Gastrocnemius medialis (tissue), 4 donors: ENCODE measurements around the gene TMEM87A. TPM values are rescaled to one million over a fixed set of nuclear protein-coding genes. Genes with fewer than 3 reads are reported as not detected.

Experiments used
- ATAC-seq, 2 donors: fragments of 150-250 bp; one replicate each; pipeline ENCODE4 v1.9.1; 2016
- DNase-seq, 2 donors: peaks; one replicate each; pipeline ENCODE4 v3.0.0-alpha.2; 2019
- H3K27ac ChIP-seq, 4 donors: fragments of 200-600 bp; sonication (generic); 1 replicate in 1 of 4; 2 replicates in 3 of 4; pipeline ENCODE4 v1.5.1; 2016 to 2018; ENCODE audit warnings: mild to moderate bottlenecking in 2 of 4, moderate library complexity in 1 of 4
- H3K27me3 ChIP-seq, 3 donors: fragments of 200-600 bp; sonication (generic) in 2 of 3; 1 replicate in 1 of 3; 2 replicates in 2 of 3; pipeline versions ENCODE4 v1.5.1 to v1.6.0; 2016 to 2019; ENCODE audit warnings: mild to moderate bottlenecking in 1 of 3, moderate library complexity in 1 of 3
- H3K36me3 ChIP-seq, 2 donors: fragments of 200-600 bp; sonication (generic) in 1 of 2; one replicate each; pipeline ENCODE4 v1.5.1; 2017 to 2018
- H3K4me1 ChIP-seq, 2 donors: fragments of 200-600 bp; sonication (generic) in 1 of 2; one replicate each; pipeline ENCODE4 v1.5.1; 2016 to 2017; ENCODE audit warnings: mild to moderate bottlenecking in 2 of 2
- H3K4me3 ChIP-seq, 4 donors: fragments of 200-600 bp; sonication (generic) in 3 of 4; 1 replicate in 1 of 4; 2 replicates in 3 of 4; pipeline ENCODE4 v1.5.1; 2016 to 2019; ENCODE audit warnings: mild to moderate bottlenecking in 2 of 4
- H3K9me3 ChIP-seq, 3 donors: fragments of 200-600 bp; sonication (generic) in 2 of 3; 1 replicate in 1 of 3; 2 replicates in 2 of 3; pipeline ENCODE4 v1.5.1; 2016 to 2019
- POLR2A ChIP-seq, 2 donors: fragments of 450-650 bp; IDR thresholded peaks; one replicate each; pipeline ENCODE4 v1.6.1; 2017; ENCODE audit warnings: antibody characterized with exemption in 2 of 2, mild to moderate bottlenecking in 2 of 2, moderate library complexity in 2 of 2
- in situ Hi-C, 4 donors: fragments of 200-750 bp; cut with MboI; loops; one replicate each; pipeline versions ENCODE4 v1.15.0 to v1.8.0; 2017; ENCODE audit warnings: low sequenced_read_pairs in 4 of 4
- intact Hi-C: fragments of 100-400 bp; cut with DNase I; formaldehyde crosslinking; loops from one replicate; pipeline ENCODE4 v1.15.1; 2023; ENCODE audit warnings: low total_unique reads
- microRNA counts, 2 donors: library from miRNA; unstranded; fragments of <30 nt; microRNA quantifications; one replicate each; lab custom pipeline; 2016
- microRNA-seq, 2 donors: library from miRNA; unstranded; fragments of <30 nt; microRNA quantifications; one replicate each; pipeline ENCODE4, GENCODE V29; 2016; ENCODE audit warnings: borderline replicate concordance in 2 of 2
- total RNA-seq, 4 donors: library from RNA; depleted of rRNA; stranded (reverse); fragments of >200 nt; gene quantifications; one replicate each; pipeline versions ENCODE4 v1.1.0 to v1.2.3, GENCODE V29; 2016
- TF ChIP-seq, protein P1 (sequence below), 5 experiments: fragments of 450-650 bp in 3 of 5; fragments of 200-600 bp in 2 of 5; sonication (generic) in 2 of 5; IDR thresholded peaks in 4 of 5; conservative IDR thresholded peaks in 1 of 5; 1 replicate in 4 of 5; 2 replicates in 1 of 5; pipeline ENCODE4 v1.5.1; 2016 to 2019; ENCODE audit warnings: antibody characterized with exemption in 5 of 5, mild to moderate bottlenecking in 3 of 5, moderate library complexity in 3 of 5

Gene TMEM87A
- total RNA-seq, 4 donors from 2014 or later: 29.4 to 67.6 (median 37.4) TPM

DNA sequence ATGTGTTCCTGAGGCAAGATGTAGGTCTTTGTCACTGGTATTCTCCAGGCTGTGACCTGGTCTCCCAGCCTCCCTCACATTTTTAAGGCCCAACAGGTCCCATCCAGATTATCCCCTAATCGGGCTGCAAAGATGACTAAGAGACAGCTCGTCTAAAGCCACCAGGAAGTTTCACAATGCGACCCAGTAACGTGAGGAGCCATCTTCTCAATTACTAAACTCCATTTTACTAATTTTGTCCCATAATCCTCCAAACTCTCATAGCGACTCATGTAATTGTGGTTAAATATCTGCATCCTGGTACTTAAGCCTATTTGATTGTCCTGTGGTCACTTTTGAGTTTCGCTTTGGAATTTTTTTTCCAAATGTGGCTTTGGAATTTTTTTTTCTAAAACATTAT, 108.1 kb downstream of the TMEM87A start:
- ATAC-seq: no peak
- H3K27me3 ChIP-seq: no peaks in the 10 kb centered on the region
- in situ Hi-C loops (no loop called here), intact Hi-C loops (no loop called here)
- H3K36me3 ChIP-seq: peaks cover 3 to 96% of the 10 kb centered on the region in 2 donors
- no peaks in the 10 kb centered on the region for H3K9me3 ChIP-seq
- H3K27ac ChIP-seq: no peak overlapping the region
- TF ChIP-seq, protein P1, sequence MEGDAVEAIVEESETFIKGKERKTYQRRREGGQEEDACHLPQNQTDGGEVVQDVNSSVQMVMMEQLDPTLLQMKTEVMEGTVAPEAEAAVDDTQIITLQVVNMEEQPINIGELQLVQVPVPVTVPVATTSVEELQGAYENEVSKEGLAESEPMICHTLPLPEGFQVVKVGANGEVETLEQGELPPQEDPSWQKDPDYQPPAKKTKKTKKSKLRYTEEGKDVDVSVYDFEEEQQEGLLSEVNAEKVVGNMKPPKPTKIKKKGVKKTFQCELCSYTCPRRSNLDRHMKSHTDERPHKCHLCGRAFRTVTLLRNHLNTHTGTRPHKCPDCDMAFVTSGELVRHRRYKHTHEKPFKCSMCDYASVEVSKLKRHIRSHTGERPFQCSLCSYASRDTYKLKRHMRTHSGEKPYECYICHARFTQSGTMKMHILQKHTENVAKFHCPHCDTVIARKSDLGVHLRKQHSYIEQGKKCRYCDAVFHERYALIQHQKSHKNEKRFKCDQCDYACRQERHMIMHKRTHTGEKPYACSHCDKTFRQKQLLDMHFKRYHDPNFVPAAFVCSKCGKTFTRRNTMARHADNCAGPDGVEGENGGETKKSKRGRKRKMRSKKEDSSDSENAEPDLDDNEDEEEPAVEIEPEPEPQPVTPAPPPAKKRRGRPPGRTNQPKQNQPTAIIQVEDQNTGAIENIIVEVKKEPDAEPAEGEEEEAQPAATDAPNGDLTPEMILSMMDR (IDR thresholded peaks at IDR 0.05 in 4 of 5, conservative IDR thresholded peaks at IDR 0.05 in 1 of 5): no peak
- TF ChIP-seq POLR2A (IDR thresholded peaks at IDR 0.05): no peak
- no peaks in the 10 kb centered on the region for H3K4me1 ChIP-seq
- no peak overlapping the region for H3K4me3 ChIP-seq
- no peak for DNase-seq

DNA sequence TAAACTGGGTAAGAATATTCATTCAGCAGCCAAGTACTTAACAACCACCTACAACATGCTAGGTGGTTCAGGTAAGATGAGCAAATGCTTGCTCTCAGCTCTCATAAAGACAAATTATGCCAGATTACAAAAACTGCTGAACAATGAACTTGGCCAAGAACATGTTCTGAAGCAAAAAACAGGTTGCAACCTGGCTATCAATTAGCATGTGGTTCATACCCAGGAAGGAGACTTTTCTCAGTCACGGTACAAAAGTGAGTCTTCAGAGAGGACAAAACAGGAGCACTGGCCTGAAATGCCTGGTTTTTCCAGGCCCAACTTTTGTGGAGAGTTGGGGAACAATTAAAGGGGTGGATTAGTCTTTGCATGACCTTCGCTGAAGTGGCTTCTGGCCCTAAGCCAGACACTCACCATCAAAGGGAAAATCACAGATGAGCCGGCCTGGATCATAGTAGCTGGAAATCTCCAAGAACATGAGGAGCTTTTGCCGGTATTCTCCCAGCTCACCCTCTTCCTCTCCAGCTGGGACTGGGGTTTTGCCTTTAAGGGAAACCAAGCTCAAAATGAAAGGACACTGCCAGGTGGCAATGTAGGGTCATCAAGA, 109.2 kb downstream of the TMEM87A start:
- DNase-seq (no peak), ATAC-seq (no peak)
- H3K27me3 ChIP-seq: no peaks in the 10 kb centered on the region
- H3K4me1 ChIP-seq: peaks cover 2 to 6% of the 10 kb centered on the region in 2 donors
- no peak overlapping the region for H3K4me3 ChIP-seq
- no peak overlapping the region for H3K27ac ChIP-seq
- TF ChIP-seq, protein P1 (IDR thresholded peaks at IDR 0.05 in 4 of 5, conservative IDR thresholded peaks at IDR 0.05 in 1 of 5): no peak
- TF ChIP-seq POLR2A (IDR thresholded peaks at IDR 0.05): no peak
- intact Hi-C loops: no loop called here
- peaks cover 3 to 92% of the 10 kb centered on the region in 2 donors for H3K36me3 ChIP-seq
- no peaks in the 10 kb centered on the region for H3K9me3 ChIP-seq
- in situ Hi-C loops: no loop called here

DNA sequence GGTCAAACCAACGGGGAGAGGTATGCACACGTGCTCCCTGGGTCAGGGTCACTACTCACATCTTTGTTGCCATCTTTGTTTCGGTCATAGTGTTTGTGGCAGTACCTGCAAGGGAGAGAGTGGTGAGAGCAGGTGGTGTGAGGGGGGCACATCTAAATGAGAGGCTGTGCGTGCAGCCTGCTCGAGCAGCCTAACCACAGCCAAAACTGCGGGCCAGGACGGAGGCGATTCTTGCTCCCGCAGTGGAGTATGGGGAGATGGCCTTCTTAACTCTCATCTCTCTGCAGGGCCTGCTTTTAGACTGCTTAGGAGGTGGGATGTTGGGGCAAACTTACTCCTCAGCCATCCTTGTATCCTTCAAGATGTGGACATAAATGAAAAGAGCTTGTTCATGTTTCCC, 109.9 kb downstream of the TMEM87A start:
- peaks cover 9 to 14% of the 10 kb centered on the region in 2 donors for H3K4me1 ChIP-seq
- peaks cover 3 to 93% of the 10 kb centered on the region in 2 donors for H3K36me3 ChIP-seq
- intact Hi-C loops (no loop called here), in situ Hi-C loops (no loop called here)
- H3K4me3 ChIP-seq: no peak overlapping the region
- no peak for DNase-seq
- no peak for ATAC-seq
- H3K27me3 ChIP-seq: no peaks in the 10 kb centered on the region
- H3K9me3 ChIP-seq: no peaks in the 10 kb centered on the region
- H3K27ac ChIP-seq: no peak overlapping the region
- no peak for TF ChIP-seq POLR2A (IDR thresholded peaks at IDR 0.05)
- TF ChIP-seq, protein P1 (IDR thresholded peaks at IDR 0.05 in 4 of 5, conservative IDR thresholded peaks at IDR 0.05 in 1 of 5): no peak

MicroRNAs encoded within 50 kb of the gene (microRNA counts, 767-probe panel; counts per million panel counts)
- 356 to 448 counts per million in 2 donors for microRNA hsa-miR-627 (lab: Ali Mortazavi, UCI)

Small RNAs within 50 kb of the gene (microRNA-seq; reads per million reads assigned to microRNA genes)
- gene MIR627: 10.6 to 17.9 reads per million in 2 donors

Other genes with a start within 250 kb of the TMEM87A start
- gene PLA2G4D, start 178.9 kb downstream of the TMEM87A start, total RNA-seq: under 1 TPM in 1 of 4 donors, not detected in 3; 0.10 TPM
- gene PLA2G4F, start 116.8 kb downstream of the TMEM87A start, total RNA-seq: 1 to 10 TPM; 1.0 to 8.4 (median 4.9) TPM
- 10 to 100 TPM; 28.8 to 41.8 (median 35.2) TPM for gene VPS39, start 65.1 kb downstream of the TMEM87A start, total RNA-seq
- 10 to 100 TPM in 2 of 4 donors, 1 to 10 TPM in 2; 5.9 to 26.3 (median 11.9) TPM for gene GANC, start 232 bp downstream of the TMEM87A start, total RNA-seq
- 100 to 1,000 TPM in 3 of 4 donors, 10 to 100 TPM in 1; 96.8 to 263 (median 163) TPM for gene CAPN3, start 86.1 kb upstream of the TMEM87A start, total RNA-seq
- gene ZNF106, start 217.7 kb upstream of the TMEM87A start, total RNA-seq: 100 to 1,000 TPM; 340 to 487 (median 414) TPM
- 10 to 100 TPM; 26.7 to 74.3 (median 40.2) TPM for gene SNAP23, start 222.2 kb upstream of the TMEM87A start, total RNA-seq